Measurements from ENCODE around the gene RASGRF1.

GRCh38 chr15:79076661-79077060 is 13.9 kb downstream of the RASGRF1 start:
- TF ChIP-seq NFRKB (IDR thresholded peaks at IDR 0.05) (no peak), SUZ12 (IDR thresholded peaks at IDR 0.05) (no peak), L3MBTL2 (conservative IDR thresholded peaks at IDR 0.05) (no peak), FOXM1 (IDR thresholded peaks at IDR 0.05; ENCODE audit: borderline replicate concordance) (no peak), ARNT (IDR thresholded peaks at IDR 0.05) (no peak), ELF4 (IDR thresholded peaks at IDR 0.05) (no peak), ZNF384 (IDR thresholded peaks at IDR 0.05) (no peak), FOXK2 (IDR thresholded peaks at IDR 0.05) (no peak), BHLHE40 (IDR thresholded peaks at IDR 0.05; ENCODE audit: borderline replicate concordance) (no peak), FOXA1 (IDR thresholded peaks at IDR 0.05) (no peak), SP1 (IDR thresholded peaks at IDR 0.05) (no peak), CTBP1 (IDR thresholded peaks at IDR 0.05; ENCODE audit: borderline replicate concordance) (no peak), TARDBP (IDR thresholded peaks at IDR 0.05) (no peak), HDGF (IDR thresholded peaks at IDR 0.05; ENCODE audit: borderline replicate concordance) (no peak)
